ENCODE measurements around the gene MUC21.

GRCh38 chr6:31025595-31025994, 42.1 kb downstream of the MUC21 start:
- TF ChIP-seq CTCF (IDR thresholded peaks at IDR 0.05) = no peak
- TF ChIP-seq POLR2AphosphoS5 (IDR thresholded peaks at IDR 0.05) = no peak
- no peak for TF ChIP-seq POLR2A (IDR thresholded peaks at IDR 0.05)

All from breast epithelium (tissue), 3 donors.